GM12865 (cell line): ENCODE measurements around the gene PSD2.

Experiments used
- DNase-seq: peaks from one replicate; pipeline ENCODE4 v3.0.0; 2010; ENCODE audit warnings: low read depth
- H3K4me3 ChIP-seq: 2 replicates; pipeline ENCODE4 v1.5.1; 2011; ENCODE audit warnings: mild to moderate bottlenecking, low read depth, low read length, control low read depth
- CTCF ChIP-seq: IDR thresholded peaks from 2 replicates; pipeline ENCODE4 v1.5.1; 2011; ENCODE audit warnings: low read length, control low read depth, low read depth, inconsistent platforms; ENCODE audit not compliant: insufficient read depth; ENCODE audit errors: missing control alignments

The PSD2 gene

GRCh38 chr5:139869042-139869790 is 73.6 kb downstream of the PSD2 start:
- DNase-seq = no peak
- TF ChIP-seq CTCF = no peak
- H3K4me3 ChIP-seq = no peak overlapping the region

- no peak for TF ChIP-seq CTCF
- H3K4me3 ChIP-seq = no peak overlapping the region
- DNase-seq = no peak
These were observed 75.1 kb downstream of the PSD2 start for GRCh38 chr5:139870677-139871076.

GRCh38 chr5:139871614-139872013 is 76.0 kb downstream of the PSD2 start:
- no peak overlapping the region for H3K4me3 ChIP-seq
- TF ChIP-seq CTCF = no peak
- DNase-seq = no peak

GRCh38 chr5:139872052-139872766 is 76.6 kb downstream of the PSD2 start:
- no peak overlapping the region for H3K4me3 ChIP-seq
- DNase-seq = no peak
- TF ChIP-seq CTCF = peak; percentile 20

- DNase-seq = no peak
- no peak overlapping the region for H3K4me3 ChIP-seq
- no peak for TF ChIP-seq CTCF
These were observed 77.5 kb downstream of the PSD2 start for GRCh38 chr5:139872851-139873794.

GRCh38 chr5:139875957-139876356 is 80.3 kb downstream of the PSD2 start:
- TF ChIP-seq CTCF = no peak
- DNase-seq = no peak
- no peak overlapping the region for H3K4me3 ChIP-seq
